GM18870 (cell line): Measurements from ENCODE around the gene CEMIP.

Experiments
- ATAC-seq: cut with Tn5 transposase; IDR thresholded peaks from one replicate; pipeline ENCODE4 v1.9.1; 2021; ENCODE audit warnings: moderate library complexity; ENCODE audit not compliant: unreplicated experiment

CEMIP gene

DNA sequence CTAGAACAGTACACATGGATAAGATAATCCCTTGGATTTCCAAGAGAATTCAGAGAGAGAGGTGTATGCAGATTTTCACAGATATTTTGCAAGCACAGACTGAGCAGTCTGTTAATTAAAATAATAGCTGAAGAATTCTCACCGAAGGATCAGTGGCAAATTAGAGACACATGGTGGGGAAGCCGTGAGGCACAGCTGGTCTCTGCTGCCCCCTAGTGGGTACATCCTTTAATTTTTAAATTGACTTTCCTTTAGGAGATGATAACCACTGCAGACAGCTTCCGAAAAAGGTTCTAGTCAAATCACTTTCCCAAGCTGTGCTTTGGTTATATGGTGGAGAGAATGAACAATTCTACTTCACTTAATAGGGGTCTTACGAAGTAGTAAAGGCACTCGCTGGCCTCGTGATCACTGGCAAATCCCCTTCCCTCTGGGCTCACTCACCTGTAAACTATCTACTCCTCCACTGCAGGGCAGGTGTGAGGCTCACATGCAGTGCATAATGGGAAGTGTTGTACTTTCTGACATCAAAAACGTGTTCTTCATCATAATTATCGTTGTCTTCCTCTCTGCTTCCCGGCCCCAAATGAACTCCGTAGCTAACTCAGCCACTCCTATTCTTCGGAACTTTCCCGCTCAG is 191.0 kb downstream of the CEMIP start:
- no peak for ATAC-seq

DNA sequence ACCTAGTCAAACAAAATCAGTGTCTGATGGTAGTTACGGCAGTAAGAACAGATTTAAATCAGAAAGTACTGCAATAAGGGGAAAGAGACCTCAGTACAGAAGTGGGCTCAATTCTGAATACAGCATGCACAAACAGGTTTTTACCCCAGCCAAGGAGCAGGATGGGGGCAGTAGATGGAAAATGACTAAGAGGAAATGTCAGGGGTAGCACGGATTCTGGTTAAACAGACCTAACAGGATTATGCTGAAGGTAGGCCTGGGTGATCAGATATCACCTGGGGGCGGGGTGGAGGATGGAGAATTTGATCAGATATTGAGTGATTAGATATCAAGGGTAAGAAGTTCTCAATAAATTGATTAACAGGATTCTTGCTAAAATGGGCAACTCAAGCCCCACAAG is 191.5 kb downstream of the CEMIP start:
- no peak for ATAC-seq

DNA sequence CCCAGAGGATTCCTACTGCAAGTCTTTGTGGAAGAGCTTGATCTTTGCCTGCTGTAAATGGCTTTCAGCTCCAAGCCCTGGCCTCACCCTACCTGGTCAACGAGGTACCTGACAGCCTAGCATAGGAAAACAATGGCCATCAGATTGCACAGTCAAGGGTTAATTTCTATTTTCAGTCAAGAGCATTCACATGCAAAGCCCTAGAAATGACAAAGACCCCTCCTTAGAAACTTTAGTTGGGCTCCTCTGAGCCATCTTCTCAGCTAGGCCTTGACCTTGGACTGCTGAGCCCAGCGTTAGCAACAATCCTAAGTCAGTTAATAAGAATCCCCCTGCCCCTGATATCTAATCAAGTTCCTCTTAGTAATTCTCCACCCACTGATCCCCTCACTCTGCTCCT is 192.0 kb downstream of the CEMIP start:
- no peak for ATAC-seq

DNA sequence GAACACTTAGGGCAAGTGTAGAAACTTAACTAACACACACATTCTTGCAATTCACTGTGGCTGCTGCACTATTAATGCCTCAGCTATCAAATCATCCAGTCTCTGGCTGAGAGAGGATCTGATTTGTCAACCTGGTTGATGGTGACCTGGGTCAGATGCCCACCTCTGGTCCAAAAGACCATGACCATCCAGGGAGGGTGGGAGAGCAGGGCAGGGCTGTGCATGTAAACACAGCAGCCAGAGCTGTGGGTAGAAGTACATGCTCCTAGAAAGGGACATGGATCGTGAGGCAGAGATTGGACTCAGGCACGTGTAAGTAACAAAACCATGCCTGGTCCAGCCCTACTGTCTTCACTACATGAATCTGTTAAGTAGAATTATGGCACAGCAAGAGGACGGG is 193.1 kb downstream of the CEMIP start:
- ATAC-seq: no peak

DNA sequence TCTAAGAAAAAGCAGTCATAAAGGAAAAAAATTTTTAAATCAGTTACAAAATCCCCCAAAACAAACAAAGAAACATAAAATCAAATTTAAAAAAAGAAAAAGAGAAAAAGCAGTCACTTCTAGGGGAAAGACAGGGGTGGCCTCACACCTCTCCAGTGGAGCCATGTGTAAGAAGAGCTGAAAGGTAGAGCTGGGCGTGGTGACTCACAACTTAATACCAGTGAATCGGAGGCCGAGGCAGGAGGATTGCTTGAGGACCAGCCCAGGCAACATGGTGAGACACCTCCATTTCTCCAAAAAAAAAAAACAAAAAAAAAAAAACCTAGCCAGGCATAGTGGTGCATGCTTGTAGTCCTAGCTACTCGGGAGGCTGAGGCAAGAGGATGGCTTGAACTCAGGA is 195.7 kb downstream of the CEMIP start:
- ATAC-seq: no peak

DNA sequence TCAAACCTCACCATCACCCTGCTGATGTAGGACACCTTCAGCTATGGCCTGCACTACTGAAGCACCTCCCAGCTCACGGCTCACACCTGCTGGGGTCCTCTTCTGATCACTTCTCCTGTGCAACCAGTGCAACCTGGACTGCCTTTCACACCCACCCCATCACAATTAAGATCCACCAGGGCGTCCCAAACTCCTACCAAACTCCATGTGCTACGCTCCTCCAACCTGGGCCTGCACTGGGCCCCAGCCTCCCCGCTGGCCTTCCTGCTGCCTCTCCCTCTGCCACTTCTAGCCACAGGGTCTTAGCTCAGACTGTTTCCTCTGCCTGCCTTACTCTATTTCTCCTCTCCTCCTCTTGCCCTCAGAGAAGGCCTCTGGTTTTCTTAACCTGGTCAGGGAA is 197.7 kb downstream of the CEMIP start:
- no peak for ATAC-seq

DNA sequence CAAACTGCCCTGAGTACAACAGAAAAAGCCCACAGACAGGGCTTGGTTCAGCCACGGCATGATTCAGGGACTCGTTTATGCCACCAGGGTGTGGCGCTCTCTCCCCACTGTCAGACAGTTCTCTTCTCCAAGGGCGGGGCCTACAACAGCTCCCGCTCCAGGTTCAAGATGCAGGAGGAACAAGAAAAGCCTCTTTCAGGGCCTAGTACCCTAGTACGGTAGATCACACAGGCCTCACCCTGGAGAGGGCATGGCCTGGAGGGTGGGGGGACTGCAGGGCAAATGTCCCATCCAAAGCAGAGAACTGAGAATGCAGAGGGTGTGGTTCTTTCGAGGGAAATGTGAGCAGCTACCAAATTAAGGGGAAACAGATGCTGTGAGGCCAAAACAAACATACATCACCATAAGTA is 198.5 kb downstream of the CEMIP start:
- ATAC-seq: no peak

DNA sequence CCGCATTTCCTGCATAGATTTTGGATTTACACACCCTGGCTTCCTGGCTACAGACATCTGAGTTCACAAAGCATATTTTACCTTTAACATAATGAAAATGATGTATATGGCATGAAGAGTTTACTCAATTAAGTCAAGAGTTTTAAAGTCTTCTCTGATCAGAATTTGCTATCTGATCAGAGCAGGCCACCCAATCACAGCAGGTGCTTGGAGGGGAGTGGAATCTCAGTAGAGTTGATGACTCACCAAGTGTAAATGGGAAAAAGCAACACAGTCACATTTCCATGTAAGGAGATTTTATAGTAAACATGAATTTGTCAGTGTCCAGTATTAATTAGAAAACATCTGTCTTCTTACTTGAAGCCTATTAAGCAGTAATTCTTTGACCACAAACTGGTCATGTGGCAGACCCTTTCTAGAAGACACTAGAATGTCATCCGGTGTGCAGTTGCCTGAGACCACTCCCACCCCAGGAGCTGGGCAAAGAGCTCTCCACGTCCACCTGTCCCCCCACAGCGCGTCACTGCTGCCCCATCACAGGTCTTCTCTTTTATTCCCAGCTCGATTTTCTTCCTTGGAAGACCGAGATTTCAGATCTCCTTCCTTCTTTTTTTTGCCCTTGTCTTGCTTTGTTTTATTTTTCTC is 199.6 kb downstream of the CEMIP start:
- no peak for ATAC-seq

DNA sequence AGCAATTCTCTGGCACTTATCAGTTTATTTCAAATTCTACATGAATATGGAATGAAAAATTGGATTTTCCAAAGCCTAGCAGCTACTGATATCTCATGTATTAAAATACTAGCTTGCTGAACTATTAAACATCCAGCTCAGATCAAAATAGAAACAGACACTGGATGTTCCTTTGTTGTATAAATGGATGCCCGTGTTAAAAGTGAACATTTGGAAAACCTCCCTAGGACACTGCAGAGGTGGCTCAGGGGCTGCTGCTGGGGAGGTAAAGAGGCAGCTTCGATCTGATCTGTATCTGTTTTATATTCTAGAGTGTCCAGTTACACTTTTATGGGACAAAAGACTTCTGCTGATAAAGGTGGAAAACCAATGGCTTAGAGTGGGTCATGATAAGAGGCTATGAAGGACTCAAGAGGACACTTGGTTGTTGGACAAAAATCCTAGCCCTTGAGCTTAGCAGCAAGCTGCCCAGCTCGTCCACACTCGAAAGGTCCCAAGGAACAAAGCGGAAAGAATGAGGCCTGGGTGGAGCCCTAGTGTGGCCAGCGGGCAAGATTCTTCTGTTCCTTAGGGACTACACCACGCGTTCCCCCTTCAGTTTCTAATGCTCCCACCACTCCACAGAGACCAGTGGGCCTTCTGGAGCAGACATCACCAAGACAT is 200.5 kb downstream of the CEMIP start:
- ATAC-seq: no peak

DNA sequence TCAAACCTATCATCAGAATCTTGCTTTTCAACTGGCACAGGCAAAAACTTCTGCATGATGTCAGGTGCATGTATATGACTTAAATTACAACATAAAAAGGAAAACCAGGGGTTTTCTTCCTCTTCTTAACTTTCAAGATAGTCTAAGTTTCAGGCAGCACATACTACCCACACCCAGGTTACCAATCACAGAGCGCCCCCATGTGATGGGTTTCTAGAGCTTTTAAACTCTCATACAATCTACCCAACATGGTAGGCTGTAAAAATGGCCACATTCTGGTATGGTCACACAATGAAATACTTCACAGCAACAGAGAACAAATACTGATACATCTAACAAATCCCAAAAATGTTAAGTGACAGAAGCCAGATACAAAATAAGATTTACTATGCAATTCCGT is 203.0 kb downstream of the CEMIP start:
- ATAC-seq: no peak

DNA sequence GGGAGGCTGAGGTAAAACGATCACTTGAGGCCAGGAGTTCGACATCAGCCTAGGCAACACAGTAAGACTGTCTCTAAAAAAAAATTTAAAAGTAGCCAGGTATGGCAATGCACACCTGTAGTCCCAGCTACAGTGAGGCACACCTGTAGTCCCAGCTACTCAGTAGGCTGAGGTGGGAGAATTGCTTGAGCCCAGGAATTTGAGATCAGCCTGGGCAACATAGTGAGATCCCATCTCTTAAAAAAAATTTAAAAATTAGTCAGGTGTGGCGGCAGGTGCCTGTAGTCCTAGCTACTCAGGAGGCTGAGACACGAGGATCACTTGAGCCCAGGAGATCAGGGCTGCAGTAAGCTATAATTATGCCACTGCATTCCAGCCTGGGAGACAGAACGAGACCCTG is 203.7 kb downstream of the CEMIP start:
- no peak for ATAC-seq

DNA sequence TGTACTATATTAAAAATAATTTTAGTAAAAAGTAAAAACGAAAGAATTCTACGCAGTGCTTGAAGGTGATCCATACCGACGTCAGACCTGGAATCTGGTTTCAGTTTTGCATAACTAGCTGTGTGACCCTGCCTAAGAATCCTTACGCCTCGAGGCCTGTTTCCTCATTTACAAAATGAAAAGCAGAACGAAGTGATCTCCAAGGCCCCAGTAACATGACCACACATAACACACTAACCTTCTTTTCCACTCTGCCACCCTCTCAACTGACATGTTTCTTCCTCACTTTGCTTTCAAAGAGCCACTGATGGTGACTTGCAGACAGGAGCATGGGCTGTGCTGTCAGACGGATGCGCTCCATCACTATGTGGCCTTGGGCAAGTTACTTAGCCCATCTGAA is 205.7 kb downstream of the CEMIP start:
- ATAC-seq: no peak

DNA sequence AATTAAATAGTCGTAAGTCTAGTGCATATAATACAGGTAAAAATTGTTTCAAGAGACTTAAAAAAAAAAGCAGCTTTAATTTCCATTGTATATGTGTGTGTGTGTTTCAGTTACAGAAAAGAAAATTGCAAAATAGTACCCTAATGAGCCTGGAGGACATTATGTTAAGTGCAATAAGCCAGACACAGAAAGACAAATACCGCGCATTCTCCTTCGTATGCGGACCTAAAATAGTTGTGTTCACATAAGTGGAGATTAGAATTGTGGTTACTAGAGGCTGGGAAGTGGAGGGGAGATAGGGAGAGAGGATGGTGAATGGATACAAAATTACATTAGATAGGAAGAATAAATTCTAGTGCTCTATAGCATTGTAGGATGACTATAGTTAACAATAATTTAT is 206.8 kb downstream of the CEMIP start:
- no peak for ATAC-seq

DNA sequence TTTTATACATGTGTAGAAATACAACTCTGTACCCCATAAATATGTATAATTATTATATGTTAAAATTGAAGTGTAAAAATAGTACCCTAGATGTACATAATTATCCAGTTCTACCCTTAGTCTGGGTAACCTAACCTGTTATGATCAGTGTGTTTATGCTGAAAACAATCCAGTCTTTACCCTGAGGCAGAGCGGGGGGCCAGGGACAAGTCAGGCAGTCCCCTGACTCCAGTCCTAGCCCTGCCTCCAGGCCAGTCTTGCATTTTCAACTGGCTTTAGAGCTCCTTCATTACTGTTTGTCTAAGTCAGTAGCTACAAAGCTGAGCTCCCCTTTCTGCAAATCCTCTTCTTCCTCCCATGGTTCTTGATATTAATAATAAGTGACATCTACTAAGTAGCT is 207.3 kb downstream of the CEMIP start:
- ATAC-seq: no peak

DNA sequence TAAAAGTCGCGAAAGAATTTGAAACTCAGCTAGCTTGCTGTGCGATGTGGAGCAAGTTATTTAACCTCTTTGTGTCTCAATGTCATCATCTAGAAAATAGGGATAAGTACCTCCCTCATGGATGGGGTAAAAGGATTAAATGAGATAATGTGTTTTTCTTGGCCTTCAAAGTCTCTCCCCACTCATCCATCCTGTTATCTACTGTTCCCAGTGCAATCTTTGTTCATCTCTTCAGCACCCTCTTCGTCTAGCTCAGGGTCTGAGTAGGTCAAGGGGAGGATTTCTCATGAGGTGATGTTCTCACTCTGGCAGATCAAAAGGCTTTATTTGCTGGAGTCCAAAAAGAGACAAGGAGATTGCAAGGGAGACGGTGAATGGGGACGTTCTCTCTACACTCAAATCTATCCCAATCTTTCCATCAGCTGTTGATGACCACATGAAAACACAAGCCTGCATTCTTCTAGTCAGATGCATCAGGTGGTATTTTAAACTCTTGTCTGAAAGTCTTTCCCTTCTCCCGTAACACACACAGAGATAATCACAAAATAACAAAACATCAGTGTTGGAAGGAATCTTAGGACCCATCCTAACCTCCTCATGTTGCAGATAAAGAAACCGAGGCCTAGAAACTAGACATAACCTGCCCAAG is 209.1 kb downstream of the CEMIP start:
- no peak for ATAC-seq

DNA sequence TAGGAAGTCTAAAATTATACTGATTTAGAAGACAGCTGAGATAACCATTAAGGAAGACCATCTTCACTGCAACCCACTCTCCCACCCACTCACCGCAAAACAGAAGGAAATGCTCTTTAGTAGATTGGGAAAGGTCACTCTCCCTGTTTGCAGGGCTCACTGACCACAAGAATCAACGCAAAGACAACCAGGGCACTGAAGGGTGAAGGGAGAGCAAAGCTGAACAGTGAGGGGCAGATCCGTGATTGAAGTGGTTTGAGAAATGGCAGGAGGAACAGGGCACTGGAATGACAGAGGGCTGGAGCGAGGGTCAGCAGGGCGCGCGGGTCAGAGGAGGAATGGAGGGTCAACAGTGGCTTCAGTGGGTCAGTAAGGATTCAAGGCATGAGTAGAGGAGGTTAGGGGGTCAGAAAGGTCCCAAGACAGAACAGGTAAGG is 209.9 kb downstream of the CEMIP start:
- no peak for ATAC-seq

DNA sequence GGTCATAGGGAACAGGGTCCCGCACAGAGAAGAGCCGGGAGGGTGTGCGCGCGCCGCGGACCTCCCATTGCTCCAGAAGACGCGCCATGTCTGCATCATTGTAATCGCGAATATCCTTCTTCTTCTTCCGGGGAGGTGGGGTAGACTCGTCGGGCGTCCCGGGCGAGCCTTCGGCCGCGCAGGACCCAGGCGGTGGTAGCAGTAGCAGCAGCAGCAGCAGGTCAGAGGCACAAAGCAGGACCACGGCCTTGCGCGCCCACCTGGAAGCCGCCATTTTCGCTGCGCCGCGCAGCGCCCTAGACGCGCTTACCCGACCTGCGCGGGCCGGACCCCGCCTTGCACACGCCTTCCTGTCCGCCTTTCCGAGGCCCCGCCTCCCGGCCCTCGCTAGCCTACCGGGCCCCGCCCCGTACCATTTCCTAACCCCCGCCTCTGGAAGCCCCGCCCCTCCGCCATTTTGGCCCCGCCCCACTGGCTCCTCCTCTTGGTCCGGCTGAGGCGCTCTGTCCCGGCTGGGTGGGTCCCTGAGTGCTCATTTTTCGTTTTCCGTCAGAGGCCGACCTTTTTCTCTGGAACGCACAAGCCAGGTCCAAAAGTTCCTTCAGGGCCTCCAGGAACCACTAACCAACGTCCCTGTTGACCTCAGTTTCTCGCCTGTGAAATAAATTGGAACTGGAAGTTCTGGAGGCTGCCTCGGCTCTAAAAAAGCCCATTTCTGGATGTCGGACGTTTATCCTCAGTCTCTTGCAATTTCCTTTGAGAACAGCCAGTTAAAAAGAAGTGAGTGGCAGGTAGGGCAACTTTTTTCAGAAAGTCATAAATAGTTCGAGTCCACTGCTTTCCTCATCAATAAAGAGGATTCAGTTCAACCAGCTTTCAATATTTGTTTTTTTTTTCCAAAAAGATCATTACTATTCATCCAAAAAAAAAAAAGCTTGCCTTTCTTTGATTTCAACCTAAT is 210.6 kb downstream of the CEMIP start, which contains the start of gene MESD:
MESD (minus strand) TSS at position 302 of the 961 bp plus-strand sequence; CDS start at position 274, 28 bp downstream.
- ATAC-seq: peak; percentile 77

DNA sequence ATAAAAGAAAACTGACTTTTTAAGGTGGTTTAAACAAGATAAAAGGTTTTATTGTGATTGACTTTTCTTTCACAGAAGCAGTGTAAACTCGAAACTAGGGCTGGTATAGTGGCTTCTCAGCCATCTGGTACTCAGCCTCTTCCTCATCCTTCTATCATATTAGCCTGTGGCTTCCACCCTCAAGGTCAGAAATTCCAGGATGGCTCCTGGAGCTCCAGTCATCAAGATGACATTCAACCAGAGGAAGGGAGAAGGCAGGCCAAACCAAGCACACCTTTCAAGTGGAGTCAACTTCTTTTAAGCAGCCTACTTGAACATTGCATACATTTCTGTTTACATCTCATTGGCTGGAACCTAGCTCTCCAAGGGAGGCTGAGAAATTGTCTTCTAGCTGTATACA is 211.8 kb downstream of the CEMIP start:
- ATAC-seq: no peak

DNA sequence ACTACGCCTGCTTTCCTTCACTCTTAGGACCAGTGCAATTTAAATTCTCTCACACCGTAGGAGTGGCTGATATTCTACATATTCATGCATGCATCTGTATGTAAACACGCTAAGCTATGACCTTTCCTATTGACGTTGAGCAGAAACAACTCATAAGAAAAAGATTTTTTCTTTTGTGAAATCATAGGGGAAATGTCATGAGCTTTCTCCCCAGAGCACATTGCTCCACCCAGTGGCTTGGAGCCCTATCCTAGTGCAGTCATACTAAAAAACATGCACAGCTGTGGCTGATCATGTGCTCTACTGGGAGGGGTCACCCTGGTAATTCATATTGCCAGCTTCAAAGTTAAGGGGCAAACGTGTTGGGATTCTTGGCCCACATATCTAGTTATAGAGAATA is 212.3 kb downstream of the CEMIP start:
- ATAC-seq: no peak

DNA sequence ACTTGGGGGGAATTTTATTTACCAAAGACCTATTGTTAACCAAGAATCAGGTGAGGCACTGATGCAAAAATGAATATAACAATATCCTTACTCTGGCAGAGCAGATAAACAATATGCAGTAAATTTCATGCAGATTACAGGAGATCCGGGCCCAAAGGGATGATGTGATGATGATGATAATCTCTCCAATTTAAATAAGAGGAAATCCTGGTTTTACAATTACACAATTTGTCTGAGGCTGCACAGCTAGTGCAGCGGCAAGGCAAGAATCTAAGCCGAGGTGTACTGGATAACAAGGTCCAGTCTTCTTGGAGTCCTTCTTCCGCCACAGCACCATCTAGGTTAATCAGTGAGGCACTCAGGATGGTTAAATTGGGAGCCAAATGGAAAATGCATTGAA is 212.8 kb downstream of the CEMIP start:
- ATAC-seq: no peak

DNA sequence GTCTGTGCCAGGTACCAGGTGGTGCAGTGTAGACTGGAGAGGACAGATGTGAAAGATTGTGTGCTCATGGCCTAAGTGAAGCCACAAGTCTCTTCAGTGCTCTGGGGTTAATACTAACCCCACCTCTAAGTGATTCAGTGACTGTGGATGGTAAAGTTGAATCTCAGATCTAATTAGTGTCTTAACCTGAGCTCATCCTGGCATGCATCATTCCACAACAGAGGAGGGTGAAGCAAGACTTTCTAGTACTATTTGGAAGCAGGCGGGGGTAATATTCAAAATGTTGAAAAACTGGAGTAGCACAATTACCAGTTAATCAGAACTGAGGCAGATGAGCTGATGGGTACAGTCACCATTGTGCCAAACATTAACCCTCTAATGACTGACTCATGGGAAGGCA is 213.3 kb downstream of the CEMIP start:
- ATAC-seq: no peak
